Measurements from ENCODE around the gene IMMP1L.

DNA sequence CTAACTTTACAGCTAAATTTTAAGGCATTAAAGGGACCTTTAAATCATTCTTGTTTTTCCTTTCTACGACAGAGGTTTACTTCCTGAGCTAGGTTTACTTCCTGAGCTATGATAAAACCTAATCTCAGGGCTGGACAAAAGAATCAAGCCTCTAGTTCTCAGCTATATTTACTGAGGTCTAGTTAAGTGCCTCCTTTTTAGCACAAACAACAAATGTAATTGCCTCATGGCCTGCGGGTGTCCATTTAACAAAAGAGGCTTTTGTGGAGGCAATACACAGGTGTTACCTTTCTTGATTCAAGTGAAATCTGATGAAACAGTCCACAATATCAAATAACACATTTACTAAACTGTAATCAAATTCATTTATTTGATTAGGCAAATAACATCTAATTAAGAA lies 67.3 kb downstream of the IMMP1L start:
- TF ChIP-seq ZBED1 (IDR thresholded peaks at IDR 0.05; ENCODE audit: borderline replicate concordance): no peak
- TF ChIP-seq MTA3 (IDR thresholded peaks at IDR 0.05; ENCODE audit: borderline replicate concordance, low read length): no peak
- no peak for TF ChIP-seq EGR1 (IDR thresholded peaks at IDR 0.05; ENCODE audit: borderline replicate concordance in 1 of 2, low read depth in 2 of 2, low read length in 2 of 2)
- TF ChIP-seq HCFC1 (IDR thresholded peaks at IDR 0.05; ENCODE audit: low read length): no peak

Measured in GM12878 (cell line).